Stimulated activated CD8-positive, alpha-beta memory T cell treated with anti-CD3 and anti-CD28 coated beads, Interleukin-7, amount 100 ng/mL, for 24 hours (primary cell): ENCODE data around the gene HPX.

ENCODE experiments used
- DNase-seq: peaks from one replicate; pipeline ENCODE4 v3.0.0-alpha.2; 2020; ENCODE audit warnings: low read depth

Gene HPX

DNA sequence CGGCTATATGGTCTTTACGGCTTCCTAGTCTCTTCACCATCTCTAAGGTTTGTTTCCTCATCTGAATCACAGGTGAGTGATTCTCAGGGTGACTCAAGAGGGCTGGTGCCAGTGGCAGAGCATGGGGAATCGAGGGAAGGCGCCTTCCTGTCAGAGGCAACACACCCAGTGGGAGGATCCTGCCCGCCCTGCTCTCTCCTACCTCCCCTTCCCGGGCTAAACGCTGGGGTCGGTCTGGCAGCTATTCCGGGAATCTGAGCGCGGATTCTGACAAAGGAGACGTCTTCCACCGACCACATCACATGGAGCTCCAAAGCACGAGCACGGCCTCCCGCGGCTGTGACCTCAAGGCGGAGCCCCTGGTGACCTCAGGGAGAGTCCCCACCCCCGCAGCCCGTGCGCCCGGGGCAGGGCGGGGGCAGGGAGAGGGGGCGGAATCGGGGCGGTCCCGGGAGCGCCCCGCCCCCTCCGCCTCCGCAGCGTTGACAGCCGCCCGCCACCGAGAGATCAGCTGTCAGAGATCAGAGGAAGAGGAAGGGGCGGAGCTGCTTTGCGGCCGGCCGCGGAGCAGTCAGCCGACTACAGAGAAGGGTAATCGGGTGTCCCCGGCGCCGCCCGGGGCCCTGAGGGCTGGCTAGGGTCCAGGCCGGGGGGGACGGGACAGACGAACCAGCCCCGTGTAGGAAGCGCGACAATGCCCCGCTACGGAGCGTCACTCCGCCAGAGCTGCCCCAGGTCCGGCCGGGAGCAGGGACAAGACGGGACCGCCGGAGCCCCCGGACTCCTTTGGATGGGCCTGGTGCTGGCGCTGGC lies 50.7 kb downstream of the HPX start, which contains the start of gene SMPD1:
TSS of gene SMPD1 (plus strand) at position 570 of the 813 bp plus-strand sequence. CDS start at position 695, 125 bp downstream.
- peak; percentile 88 for DNase-seq

DNA sequence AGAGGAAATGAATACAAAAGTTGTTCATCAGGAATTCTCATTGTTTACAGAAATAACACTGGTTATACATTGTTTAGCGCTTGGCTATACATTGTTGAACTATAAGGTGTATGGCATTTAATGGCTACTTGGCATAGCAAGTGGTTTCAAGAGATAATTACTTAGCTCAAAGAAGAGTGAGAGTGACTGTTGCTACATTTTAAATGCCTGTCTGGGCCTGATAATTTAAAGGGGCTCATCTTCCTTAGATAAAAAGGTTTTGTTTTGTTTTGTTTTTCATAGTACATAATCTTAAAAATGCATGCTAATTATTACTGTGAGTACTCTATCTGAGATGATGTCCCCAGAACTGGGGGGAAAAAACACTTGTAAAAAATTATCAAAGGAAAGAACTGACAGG lies 52.0 kb downstream of the HPX start:
- no peak for DNase-seq

DNA sequence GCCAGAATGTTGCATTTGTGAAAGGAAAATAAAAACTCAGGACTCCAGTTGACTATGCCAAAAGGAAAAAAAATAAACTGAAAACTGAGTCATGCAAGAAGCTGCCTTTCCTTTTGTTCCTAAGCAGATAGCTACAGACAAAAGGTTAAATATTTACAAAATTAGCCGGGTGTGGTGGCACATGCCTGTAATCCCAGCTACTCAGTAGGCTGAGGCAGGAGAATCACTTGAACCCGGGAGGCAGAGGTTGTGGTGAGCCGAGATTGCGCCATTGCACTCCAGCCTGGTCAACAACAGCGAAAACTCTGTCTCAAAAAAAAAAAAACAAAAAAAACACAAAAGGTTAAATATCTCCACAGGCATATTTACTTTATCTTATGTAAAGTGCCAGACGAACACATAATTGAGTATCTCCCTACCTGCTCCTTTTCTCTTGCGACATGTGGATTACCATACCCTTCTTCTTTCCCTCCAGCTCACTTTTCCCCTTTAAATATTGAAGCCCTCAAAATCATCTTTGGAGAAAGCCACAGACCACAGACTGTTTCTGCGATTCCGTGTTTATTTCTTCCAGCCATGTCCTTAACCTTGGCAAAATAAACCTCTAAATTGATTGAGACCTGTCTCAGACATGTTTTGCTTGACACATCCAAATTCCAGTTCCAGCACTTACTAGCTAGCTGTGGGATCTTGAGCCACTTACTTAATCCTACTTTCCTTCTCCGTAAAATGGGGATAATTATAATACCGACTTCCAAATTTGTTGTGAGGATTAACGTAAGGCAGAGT lies 52.8 kb downstream of the HPX start:
- no peak for DNase-seq

DNA sequence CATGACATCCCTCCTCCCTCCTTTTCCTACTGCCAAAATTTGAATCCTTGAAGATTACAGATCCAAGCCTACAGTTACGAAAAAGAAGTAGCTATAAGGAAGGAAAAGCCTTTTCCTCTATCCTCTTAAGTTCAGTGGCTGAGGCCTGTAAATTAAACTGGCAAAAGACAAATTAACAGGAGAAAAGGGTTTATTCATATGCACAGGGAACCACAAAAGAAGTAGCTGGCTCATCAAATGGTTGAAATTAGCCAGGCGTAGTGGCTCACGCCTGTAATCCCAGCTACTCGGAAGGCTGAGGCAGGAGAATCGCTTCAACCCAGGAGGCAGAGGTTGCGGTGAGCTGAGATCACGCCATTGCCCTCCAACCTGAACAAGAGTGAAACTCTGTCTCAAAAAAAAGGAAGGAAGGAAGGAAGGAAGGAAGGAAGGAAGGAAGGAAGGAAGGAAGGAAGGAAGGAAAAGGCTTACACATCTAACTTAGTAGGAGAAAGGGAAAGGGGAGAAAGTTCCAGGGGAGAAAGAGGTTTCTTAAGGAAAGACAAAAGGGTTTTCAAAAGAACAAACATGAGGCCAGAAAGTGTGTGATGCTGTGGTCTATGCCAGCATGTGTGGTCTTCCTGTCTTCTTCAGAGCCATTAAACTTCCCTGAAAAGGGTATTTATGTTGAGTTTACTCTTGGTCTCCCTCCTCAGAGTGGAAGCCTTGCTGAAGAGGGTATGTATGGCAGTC lies 55.6 kb downstream of the HPX start:
- DNase-seq = no peak
